Left renal pelvis (tissue), 4 donors: ENCODE results near the gene TMEM43. TPM values are rescaled to one million over a fixed set of nuclear protein-coding genes. Genes with fewer than 3 reads are reported as not detected.

ENCODE experiments used
- DNase-seq, 4 donors: peaks; one replicate each; pipeline ENCODE4 v3.0.0-alpha.2; 2013; ENCODE audit warnings: low read depth in 4 of 4, low spot score in 3 of 4
- polyA plus RNA-seq, 4 donors: library from polyadenylated mRNA; unstranded; fragments of 120-200 nt; gene quantifications; one replicate each; pipeline ENCODE4 v1.2.1, GENCODE V29; 2013; ENCODE audit not compliant: insufficient read length in 4 of 4

TMEM43 gene
- polyA plus RNA-seq, 4 donors: 51.0 to 113 (median 62.6) TPM

DNA sequence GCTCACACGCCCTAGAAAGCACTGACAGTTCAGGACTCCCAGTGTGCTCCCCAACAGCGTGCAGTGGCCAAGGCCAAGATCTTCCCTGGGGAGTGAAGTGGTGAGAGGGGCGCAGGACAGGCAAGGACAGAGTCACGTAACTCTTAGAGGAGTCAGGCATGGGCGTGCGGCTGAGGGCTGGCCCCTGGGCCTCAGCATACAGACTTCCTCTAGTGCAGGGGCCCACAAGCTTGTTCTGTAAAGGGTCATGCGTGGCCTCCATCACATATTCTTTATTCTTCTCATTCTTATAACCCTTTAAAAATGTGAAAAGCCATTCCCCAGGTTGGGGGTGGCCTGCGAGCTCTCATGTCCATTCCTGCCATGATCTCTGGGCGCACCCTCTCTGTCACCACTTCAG, 25.2 kb downstream of the TMEM43 start:
- DNase-seq: no peak

- no peak for DNase-seq
Measured at GRCh38 chr3:14150491-14151230, 25.8 kb downstream of the TMEM43 start.

- DNase-seq: no peak
Measured at GRCh38 chr3:14151471-14152083, 26.7 kb downstream of the TMEM43 start.

DNA sequence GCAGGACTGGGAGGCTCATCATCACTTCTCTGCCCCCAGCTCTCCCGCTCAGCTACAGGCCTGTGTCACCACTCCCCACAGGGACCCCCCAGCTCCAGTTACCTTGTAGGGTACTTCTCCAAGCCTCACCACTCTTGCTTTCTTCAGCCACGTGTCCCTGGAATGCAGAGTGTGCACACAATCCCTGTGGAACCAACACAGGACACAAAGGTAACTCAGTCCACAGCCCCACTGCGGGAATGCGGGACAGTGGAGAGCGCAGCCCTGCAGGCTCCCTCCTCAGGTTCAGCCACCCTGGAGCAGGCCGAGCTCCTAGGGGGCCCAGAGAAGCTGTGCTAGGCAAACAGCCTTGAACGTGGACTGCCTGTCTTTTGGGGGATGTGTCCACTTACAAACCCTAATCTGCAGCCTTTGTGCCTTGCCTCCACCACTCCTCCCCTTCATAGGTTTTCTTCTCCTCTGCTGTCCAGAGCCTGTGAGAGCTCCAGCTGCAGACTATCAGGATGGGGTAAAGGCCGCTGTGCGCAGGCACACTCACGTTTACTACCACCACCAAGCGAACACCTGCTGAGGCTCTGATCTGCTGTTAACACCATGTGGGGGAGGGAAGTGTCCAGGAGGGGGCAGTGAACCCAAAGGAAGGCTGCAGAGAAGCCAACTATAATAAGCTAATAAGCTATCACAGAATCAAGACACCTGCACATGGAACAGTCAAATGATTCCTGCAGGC, 27.5 kb downstream of the TMEM43 start:
- no peak for DNase-seq

- DNase-seq: no peak
Measured at GRCh38 chr3:14152963-14153355, 28.1 kb downstream of the TMEM43 start.

DNA sequence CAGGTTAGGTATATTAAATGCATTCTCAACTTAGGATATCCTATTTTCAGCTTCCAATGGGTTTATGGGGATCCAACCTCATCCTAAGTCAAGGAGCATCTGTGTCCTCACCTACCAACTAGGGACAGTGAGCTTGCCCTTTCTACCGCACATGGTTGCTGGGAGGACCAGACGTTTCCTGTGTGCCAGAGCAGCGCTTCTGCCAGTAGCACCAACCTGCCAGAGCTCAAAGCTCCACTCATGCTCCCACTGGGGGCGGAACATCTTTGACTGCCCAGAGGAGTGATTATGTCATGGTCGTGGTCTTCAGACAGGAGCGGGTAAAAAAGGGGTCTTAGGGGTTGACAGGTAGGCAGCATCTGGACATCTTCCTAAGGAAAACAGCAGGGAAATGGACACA, 28.8 kb downstream of the TMEM43 start:
- DNase-seq: no peak

GRCh38 chr3:14154276-14154675, 29.4 kb downstream of the TMEM43 start:
- DNase-seq: no peak

DNA sequence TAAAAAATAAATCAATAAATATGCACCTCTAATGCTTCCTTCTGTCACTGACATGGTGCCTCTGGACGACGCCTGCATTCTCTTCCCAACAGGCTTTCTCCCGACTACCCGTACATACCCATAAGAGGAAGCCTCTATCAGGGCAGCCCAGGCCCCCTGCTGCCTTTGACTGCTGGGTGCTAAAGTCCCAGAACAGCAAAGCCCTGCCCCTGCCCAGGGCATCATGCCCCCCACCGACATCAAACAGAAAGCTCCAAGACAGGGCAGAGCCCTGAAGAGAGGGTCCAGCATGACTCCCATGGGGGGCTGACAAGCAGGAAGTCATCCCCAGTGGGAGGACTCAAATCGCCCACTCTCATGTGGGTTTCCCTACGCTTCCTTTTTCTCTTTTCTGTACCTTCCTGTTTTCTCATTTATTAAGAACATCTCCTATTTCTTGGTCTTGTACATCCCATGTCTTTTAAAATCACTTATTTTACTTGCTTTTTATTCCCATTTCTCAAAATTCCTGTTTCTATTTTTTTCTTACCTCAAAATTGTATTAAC, 30.1 kb downstream of the TMEM43 start:
- DNase-seq: no peak

GRCh38 chr3:14156201-14156600, 31.3 kb downstream of the TMEM43 start:
- no peak for DNase-seq

GRCh38 chr3:14156843-14157561, 32.1 kb downstream of the TMEM43 start:
- DNase-seq: no peak

DNA sequence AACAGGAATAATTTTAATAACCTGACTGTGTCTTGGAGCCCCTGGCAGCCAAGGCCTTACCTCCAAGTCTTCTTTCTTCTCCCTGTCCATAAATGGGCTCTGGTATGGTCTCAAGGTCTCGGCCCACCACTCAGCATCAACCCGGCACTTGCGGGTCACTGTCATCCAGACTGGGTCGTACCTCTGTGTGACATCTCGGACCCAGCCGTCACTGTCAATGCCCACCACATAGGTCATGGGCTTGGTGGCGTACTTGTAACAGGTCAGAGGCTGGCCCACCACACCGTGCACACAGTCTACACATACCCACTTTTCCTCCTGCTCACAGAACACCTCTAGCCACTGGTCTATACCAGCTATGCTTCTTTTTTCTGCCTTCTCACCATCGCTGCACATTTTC, 33.1 kb downstream of the TMEM43 start:
- DNase-seq: no peak

DNA sequence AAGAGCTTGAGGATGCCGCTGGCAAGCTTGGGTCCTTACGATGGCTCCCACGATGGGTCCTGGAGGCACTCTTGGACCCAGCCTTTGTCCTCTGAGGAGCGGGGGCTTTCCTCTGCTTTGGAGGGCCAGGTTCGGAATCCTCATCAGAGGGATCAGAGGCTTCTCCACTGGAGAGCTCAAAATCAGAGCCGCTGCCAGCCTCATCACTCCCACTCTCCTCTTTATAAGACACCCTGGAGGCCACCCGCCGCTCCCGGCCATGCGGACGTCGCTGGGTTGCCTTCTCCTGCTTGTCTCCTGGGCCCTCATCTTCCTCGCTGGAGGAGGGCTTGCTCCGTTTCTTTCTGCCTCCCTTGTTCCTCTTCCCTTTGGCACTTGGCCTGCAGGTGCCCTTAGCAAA, 33.5 kb downstream of the TMEM43 start:
- DNase-seq: no peak

- no peak for DNase-seq
Measured at GRCh38 chr3:14159426-14159825, 34.6 kb downstream of the TMEM43 start.

DNA sequence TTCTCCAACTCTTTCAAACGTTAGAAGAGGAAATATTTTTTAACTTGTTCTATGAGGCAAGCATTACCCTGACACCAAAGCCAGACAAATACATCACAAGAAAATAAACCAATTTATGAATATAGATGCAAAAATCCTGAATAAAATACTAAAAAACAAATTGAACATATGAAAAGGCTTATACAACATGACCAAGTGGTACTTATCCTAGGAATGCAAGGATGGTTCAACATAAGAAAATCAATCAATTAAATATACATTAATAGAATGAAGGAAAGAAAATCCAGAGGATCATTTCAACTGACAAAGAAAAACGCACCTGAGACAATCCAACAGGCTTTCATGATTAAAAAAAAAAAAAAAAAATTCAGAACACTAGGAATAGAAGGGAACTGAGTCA, 36.4 kb downstream of the TMEM43 start:
- no peak for DNase-seq

- no peak for DNase-seq
Measured at GRCh38 chr3:14162178-14162577, 37.3 kb downstream of the TMEM43 start.

GRCh38 chr3:14166877-14167603, 42.2 kb downstream of the TMEM43 start:
- DNase-seq: no peak

DNA sequence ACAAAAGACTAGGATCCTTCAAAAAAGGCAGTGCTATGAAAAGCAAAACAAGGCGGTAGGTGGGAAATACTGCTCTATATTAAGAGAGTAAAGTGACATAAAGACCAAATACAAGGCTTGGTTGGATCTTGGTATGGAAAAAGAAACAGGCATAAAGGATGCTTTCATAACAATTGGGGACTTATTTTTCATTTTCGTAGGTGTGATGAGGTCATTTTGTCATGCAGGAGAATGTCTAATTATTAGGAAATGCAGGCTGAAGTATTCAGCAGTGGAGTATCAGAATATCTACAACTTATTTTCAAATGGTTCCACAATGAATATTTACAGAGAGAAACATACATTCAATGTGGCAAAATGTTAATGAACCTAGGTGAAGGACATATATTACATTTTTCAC, 44.6 kb downstream of the TMEM43 start:
- DNase-seq: no peak

DNA sequence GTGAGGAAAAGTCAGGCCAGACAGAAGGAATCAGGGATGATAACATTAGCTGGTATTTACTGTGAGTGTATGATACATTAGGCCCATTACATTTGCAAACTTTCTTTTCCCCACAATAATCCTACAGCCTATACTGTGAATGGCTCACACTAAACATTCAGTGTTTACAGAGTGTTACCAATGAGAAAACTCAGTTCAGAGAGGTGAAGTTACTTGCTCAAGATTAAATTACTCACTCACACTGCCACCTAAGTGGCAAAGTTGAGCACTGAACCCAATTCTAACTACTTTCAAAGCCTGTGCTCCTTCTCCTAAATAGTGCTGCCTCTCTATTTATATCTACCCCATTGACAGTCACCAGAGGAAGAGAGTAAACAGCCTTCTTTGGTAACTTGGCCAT, 45.0 kb downstream of the TMEM43 start:
- no peak for DNase-seq

DNA sequence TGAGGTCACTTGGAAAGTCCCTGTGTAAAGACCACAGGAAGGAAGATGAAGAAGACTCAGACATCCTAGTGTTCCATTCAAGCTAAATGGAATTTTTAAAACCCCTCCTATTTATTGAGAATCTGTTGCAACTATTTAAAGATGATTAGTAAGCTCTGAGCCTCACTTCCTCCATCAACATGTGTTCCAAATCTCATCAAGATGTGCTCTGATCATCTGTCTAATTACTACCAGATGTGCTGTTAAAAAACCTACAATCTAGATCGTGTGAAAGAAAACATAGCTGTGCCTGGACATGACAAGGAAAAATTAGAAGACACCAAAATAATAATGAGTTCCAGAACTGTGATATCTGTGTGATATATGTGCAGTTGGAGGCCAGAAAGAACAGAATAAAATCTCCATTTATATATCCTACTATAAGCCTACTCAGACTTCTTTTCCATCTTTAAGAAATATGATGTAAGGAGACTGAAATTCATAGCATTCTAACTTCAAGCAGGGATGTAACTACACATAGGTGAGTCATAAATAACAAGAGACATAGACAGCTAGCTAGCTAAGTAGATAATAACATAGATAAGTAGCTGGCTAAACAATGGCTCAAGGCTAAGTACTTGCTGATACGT, 45.8 kb downstream of the TMEM43 start:
- DNase-seq: no peak

DNA sequence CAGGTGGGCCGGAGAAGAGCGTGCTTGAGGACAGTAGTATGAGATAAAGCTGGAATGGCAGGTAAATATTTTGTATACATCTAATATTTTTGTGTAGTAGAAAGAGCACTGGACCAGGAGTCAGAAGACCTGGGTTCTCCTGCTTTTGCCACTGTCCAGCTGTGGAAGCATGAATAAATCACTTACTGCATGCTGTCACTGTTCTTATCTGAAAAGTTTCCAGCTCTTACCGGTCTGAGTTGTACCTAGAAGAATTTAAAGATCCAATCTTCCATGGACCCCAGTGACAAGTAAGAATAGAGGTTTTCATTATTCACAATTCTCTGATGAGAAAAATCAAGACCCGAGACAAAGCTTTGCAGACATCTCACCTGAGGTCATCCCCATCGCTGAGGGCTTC, 47.6 kb downstream of the TMEM43 start:
- DNase-seq: no peak
